Measurements from ENCODE around the gene CDK8.

Gene CDK8

GRCh38 chr13:26390203-26390602 is 136.3 kb downstream of the CDK8 start:
- no peak for DNase-seq

DNA sequence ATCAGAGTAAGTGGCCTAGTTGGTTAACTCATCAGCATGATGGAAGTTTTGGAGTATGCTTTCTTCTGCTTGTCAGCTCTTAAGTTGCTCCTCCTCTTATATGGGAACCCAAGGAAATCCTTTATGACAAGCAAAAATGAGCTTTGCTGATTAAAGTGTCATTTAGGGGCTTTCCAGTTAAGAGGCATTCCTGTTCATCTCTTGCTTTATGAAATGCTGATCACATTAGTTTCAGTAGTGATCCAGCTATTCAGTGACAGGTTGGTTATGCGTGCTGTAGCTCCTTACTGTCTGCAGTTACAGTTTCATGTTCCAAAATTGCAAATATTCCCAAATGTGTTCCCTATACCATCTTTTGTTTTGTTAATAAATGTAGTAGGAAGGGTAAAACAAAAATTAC is 146.6 kb downstream of the CDK8 start:
- DNase-seq = no peak

DNA sequence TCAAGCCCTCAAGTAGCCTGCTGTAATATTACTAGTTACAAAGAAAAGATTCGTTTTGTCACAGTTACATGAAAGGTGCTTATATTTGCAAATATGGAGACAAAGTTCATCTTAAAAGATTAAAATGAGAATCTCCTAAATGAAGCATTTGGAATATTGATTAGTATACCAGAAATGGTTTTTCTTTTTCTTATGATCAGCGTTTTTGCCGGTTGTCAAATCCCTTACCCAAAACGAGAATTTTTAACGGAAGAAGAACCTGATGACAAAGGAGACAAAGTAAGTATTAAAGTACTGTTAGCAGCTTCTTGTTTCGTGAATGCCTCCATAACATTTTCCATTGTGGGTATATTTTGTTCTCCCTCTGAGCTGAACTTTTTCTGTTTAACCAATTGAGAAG is 147.1 kb downstream of the CDK8 start:
- no peak for DNase-seq

- DNase-seq = no peak
Observed at GRCh38 chr13:26401578-26402021, 147.7 kb downstream of the CDK8 start.

DNA sequence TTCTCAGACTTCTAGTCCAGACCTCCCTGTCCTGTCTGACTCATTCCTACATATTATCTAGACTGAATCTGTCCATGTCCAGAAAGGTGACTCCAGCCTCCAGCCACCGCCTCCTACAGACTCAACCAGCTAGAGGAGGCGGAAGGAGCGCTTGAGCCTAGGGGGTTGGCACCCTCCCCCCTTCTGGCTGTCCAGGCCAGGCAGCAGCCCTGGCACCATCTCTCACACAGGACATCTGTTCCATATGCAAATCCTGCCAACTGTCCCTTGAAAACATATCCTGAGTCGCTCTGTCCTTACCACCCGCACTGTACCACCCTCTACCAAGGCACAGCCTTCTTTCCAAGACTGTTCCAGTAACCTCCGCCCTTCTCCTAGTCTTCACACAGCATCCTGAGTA is 152.9 kb downstream of the CDK8 start:
- no peak for DNase-seq

DNA sequence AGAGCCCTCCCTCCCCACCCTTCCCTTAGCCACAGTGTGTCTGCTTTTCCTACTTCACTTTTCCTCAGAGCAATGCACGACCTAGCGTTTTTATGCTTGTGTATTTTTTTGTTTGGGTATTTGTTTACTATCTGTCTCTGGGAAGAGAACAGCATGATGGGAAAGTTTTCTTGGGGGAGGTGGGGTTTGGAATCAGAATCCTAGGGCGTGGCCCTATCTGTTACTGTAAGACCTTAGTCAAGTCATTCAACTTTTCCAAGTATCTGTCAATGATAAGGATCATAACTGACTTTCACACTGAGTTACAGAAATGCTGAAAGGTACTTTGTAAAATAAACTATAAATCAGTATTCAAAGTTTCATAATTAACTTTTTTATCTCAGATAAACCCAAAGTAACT is 157.3 kb downstream of the CDK8 start:
- DNase-seq = no peak

DNA sequence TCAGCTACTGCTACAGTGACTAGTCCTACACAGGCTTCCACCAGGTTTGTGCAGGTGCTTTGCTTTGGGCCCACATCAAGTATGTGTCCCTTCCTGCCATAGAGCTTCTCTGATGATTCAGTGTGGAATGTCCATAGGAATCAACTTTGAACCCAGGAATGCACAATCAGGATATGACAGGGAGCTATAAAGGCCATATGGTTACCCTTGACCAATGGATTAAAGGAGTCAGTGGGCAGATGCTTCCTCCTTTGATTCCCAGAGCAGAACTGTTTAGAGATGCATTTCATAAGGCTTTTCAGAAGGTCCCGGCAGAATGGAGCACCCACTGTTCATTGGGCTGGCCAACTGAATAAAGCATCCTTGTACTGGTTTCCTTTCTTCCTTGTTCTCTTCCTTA is 158.3 kb downstream of the CDK8 start:
- DNase-seq = no peak

GRCh38 chr13:26412936-26413716 is 159.2 kb downstream of the CDK8 start:
- DNase-seq = no peak

DNA sequence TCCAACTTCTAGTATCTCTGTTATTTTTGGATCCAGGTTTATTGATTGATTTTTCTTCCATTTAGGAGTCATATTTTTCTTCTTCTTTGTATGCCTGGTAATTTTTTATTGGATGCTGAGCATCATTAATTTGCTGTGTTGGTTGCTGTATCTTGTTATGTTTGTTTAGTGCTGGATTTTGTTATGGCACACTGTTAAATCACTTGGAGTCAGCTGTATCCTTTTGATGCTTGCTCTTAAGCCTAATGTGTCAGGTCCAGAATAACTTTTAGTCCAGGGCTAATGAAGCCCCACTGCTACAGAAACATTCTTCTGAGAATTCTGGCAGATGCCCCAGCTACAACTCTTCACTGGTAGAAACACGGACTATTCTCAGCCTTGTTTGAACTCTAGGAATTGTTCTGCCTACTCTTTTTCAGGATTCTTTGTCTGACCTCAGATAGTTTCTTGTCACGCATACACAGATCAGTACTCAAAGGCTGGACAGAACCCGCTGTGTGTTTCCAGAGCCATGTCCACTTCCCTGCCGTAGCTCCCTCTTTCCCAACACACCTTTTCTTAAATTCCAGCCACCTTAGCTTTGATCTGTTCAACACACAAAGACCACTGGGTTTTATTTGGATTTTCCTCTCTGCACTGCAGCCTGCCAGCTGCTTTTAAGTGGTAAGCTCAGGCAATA is 166.5 kb downstream of the CDK8 start:
- no peak for DNase-seq

- DNase-seq = no peak
Observed at GRCh38 chr13:26422036-26422435, 168.1 kb downstream of the CDK8 start.

DNA sequence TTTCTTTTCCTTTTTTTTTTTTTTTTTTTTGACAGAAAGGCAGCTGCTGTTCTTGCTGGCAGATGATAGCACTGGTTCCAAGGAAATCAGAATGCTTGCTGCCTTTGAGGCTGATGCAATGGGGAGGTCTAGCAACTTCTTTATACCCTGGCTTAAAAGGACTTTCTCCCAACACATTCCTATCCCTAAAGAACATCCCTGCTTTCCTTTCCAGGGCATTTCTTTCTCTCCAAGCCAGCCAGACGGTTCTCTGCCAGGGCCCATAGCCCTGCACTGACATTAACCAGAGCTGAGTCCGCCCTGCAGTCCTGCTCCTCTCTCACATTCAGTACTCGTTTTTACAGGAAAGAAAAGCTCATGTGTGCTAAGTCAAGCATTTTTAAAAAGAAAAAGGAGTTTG is 169.7 kb downstream of the CDK8 start:
- no peak for DNase-seq

DNA sequence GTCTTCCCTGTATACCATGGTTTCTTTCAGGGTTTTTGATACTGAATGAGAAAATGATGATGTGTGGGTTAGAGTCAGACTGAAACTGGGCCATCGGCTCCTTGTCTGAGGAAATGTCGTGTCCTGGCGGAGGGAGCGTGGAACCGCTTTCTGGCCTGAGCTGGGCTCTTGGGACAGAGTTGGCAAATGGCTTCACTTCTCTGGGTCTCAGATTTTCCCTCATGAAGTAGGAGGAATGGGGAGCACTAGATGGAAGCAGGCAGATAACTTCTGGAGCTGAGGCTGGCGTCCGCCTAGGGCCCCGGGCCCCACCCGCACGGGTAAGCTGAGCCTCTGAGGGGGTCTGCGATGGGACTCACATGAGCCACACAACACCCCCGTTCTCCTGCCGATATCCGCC is 170.3 kb downstream of the CDK8 start:
- DNase-seq = no peak

- no peak for DNase-seq
Observed at GRCh38 chr13:26425443-26426358, 171.8 kb downstream of the CDK8 start.

GRCh38 chr13:26433776-26434175 is 179.8 kb downstream of the CDK8 start:
- no peak for DNase-seq

- no peak for DNase-seq
Observed at GRCh38 chr13:26435171-26435570, 181.2 kb downstream of the CDK8 start.

DNA sequence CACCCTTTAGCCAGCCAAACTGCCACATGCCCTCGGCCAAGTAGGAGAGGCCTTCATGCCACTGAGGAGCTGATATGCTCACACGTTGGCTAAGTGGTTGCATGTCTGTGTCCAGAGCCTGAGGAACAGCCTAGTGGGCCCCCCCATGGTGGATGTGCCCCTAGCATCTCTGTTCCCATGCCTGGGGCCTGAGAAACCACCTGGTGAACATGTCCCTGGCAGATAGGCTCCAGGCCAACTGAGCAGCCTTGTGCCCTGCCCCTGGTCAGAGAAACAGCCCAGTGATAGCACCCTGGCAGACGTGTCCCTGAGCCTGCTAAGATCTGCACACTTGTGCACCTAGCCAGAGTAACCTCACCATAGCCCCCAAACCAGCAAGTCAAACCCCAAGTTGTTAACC is 181.7 kb downstream of the CDK8 start:
- no peak for DNase-seq

DNA sequence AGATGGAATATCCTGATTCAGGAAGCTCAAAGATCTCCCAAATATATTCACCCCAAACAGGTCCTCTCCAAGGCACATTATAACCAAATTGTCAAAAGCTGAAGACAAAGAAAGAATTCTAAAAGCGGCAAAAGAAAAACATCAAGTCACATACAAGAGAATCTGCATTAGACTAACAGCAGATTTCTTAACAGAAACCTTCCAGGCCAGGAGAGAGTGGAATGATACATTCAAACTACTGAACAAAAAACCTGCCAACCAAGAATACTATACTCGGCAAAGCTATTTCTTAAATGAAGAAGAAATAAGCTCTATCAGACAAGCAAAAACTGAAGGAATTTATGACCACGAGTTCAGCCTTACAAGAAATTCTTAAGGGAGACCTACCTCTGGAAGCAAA is 183.0 kb downstream of the CDK8 start:
- DNase-seq = no peak

GRCh38 chr13:26440111-26440510 is 186.2 kb downstream of the CDK8 start:
- no peak for DNase-seq

GRCh38 chr13:26441476-26441875 is 187.5 kb downstream of the CDK8 start:
- DNase-seq = no peak

DNA sequence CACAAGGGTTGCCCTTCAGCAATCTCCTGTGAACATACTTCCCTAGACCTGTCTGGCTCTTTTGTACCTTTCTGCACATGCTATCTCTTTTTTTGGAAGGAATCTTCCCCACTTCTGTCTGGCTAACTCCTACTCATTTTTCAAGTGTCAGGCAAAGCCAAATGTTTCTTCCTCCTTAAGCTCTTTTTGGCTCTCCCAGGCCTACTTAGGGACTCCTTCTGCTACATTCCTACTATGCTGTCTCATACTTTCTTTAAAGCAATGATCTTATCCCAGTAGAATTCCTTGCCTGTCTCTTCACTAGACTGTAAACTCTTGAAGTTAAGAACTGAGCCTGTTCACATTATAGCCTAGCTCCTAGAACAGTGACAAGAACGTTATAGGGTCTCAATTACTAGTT is 188.6 kb downstream of the CDK8 start:
- DNase-seq = no peak

DNA sequence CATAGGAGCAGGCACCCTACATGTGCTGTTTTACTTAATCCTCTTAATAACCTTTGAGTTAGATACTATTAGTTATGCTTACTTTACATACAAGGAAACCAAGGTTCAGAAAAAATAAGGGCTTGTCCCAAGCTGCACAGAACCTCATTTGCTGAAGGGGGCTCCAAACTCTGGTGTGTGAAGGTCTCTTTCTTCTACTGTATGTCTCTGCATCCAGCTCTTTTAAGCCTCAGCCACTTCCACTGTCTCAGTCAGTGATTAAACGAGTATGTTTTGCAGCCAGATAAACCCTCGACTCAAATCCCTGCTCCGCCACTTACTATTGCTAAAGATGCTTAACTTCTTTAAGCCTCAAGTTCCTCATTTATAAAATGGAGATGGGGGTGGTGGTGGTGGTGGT is 191.2 kb downstream of the CDK8 start:
- no peak for DNase-seq

DNA sequence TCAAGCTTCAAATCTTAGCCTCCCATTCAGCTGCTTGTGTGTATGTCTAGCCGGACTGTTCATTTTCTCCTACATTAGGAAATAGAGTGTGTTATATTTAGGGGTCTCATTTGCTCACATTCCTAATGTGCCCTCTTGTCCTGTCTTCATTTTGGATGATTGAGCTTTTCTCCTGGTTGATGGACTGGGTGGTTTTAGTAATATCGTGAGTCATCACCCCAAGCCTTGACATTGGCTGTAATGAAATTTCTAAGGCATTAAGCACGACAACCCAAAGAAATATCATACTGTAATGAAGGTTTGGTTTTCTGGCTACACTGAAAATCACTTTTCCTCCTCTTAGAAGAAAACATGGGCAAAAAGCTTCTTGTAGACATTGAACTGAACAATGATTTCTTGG is 192.8 kb downstream of the CDK8 start:
- DNase-seq = no peak

DNA sequence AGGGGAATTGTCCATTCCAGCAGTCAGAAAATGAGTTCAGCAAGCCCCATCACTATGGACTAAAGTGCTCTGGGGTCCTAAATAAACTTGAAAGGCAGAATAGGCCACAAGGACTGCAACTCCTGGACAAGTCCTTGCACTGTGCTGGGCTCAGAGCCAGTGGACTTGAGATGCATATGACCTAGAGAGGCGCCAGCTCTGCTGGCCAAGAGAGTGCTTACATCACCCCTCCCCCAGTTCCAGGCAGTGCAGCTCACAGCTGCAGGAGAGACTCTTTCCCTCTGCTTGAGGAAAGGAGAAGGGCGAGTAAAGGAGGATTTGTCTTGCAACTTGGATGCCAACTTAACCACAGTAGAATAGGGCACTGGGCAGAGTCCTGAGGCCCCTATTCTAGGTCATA is 194.1 kb downstream of the CDK8 start:
- no peak for DNase-seq

All from activated CD8-positive, alpha-beta memory T cell treated with anti-CD3 and anti-CD28 coated beads for 24 hours (primary cell).